ENCODE results near the gene HIVEP3.

DNA sequence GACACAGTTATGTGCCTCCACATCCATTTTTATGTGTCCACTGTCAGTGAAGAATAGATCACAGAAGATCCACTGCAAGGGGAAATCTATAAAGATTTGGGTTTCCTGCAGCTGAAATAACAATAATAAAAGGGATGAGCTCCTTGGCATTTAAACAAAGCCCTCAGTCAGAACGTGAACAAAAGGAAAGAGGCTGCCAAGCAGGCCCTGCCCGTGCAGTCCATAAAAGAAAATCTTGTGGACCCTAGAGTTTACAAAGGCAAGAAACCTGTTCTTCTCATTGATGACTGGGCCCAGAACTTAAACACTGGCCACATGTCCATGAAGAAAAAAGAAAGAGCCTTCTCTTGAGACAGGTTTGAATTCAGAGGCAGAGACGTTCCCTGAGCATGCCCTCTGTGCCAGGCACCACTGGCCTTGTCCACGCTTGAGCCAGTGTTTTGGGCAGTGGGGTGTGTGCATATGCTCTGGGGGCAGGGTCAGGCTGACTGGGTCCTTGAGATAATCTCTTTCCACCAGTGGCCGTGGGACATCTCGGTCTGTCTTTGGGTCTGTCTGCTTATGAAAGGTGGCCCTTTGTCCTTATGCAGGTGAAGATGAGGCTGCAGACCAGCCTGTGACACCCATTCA is 142.7 kb downstream of the HIVEP3 start:
- TF ChIP-seq, protein P1, sequence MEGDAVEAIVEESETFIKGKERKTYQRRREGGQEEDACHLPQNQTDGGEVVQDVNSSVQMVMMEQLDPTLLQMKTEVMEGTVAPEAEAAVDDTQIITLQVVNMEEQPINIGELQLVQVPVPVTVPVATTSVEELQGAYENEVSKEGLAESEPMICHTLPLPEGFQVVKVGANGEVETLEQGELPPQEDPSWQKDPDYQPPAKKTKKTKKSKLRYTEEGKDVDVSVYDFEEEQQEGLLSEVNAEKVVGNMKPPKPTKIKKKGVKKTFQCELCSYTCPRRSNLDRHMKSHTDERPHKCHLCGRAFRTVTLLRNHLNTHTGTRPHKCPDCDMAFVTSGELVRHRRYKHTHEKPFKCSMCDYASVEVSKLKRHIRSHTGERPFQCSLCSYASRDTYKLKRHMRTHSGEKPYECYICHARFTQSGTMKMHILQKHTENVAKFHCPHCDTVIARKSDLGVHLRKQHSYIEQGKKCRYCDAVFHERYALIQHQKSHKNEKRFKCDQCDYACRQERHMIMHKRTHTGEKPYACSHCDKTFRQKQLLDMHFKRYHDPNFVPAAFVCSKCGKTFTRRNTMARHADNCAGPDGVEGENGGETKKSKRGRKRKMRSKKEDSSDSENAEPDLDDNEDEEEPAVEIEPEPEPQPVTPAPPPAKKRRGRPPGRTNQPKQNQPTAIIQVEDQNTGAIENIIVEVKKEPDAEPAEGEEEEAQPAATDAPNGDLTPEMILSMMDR (IDR thresholded peaks at IDR 0.05; ENCODE audit: insufficient read depth, low read depth, low read length): no peak
- TF ChIP-seq EZH2 (IDR thresholded peaks at IDR 0.05; ENCODE audit: insufficient read depth, low read length): no peak

Data from astrocyte (in vitro differentiated cells and primary cell).